Activated CD4-positive, alpha-beta T cell treated with anti-CD3 and anti-CD28 coated beads for 24 hours (primary cell): Measurements from ENCODE around the gene C17orf113.
A peak's percentile ranks its signal among the peaks of the same experiment; 100 is the strongest.

Experiments
- DNase-seq, 2 donors: peaks; one replicate each; pipeline ENCODE4 v3.0.0-alpha.2; 2020; ENCODE audit warnings: low read depth in 2 of 2

Gene C17orf113

GRCh38 chr17:42072323-42073187, 22.2 kb upstream of the C17orf113 start:
- no peak for DNase-seq

GRCh38 chr17:42071810-42072209, 21.4 kb upstream of the C17orf113 start:
- no peak for DNase-seq

- DNase-seq, result no peak
Observed at GRCh38 chr17:42068979-42069378, 18.6 kb upstream of the C17orf113 start.

GRCh38 chr17:42067371-42068091, 17.1 kb upstream of the C17orf113 start:
- DNase-seq, result peak; percentile 50 to 68

GRCh38 chr17:42065201-42065600, 14.8 kb upstream of the C17orf113 start:
- DNase-seq, result no peak

GRCh38 chr17:42062681-42063080, 12.3 kb upstream of the C17orf113 start:
- no peak for DNase-seq

GRCh38 chr17:42061646-42062487, 11.5 kb upstream of the C17orf113 start:
- no peak for DNase-seq

GRCh38 chr17:42060231-42060630, 9.8 kb upstream of the C17orf113 start:
- DNase-seq, result no peak

- DNase-seq, result no peak
Observed at GRCh38 chr17:42059815-42060214, 9.4 kb upstream of the C17orf113 start.

GRCh38 chr17:42058063-42058462, 7.7 kb upstream of the C17orf113 start:
- no peak for DNase-seq

GRCh38 chr17:42056635-42057034, 6.2 kb upstream of the C17orf113 start:
- no peak for DNase-seq

- no peak for DNase-seq
Observed at GRCh38 chr17:42055496-42055895, 5.1 kb upstream of the C17orf113 start.

- DNase-seq, result no peak
Observed at GRCh38 chr17:42055027-42055426, 4.6 kb upstream of the C17orf113 start.

GRCh38 chr17:42053731-42054500, 3.5 kb upstream of the C17orf113 start:
- no peak for DNase-seq

GRCh38 chr17:42052346-42052877, 2.0 kb upstream of the C17orf113 start:
- no peak for DNase-seq

GRCh38 chr17:42051645-42052044, 1.2 kb upstream of the C17orf113 start:
- no peak for DNase-seq

GRCh38 chr17:42051013-42051400, 606 bp upstream of the C17orf113 start:
- DNase-seq, result no peak

GRCh38 chr17:42049834-42050392, 488 bp downstream of the C17orf113 start:
- DNase-seq, result no peak

- no peak for DNase-seq
Observed at GRCh38 chr17:42047343-42047742, 3.1 kb downstream of the C17orf113 start.

- no peak for DNase-seq
Observed at GRCh38 chr17:42045719-42046118, 4.7 kb downstream of the C17orf113 start.
